ENCODE measurements around the gene WASF2.

DNA sequence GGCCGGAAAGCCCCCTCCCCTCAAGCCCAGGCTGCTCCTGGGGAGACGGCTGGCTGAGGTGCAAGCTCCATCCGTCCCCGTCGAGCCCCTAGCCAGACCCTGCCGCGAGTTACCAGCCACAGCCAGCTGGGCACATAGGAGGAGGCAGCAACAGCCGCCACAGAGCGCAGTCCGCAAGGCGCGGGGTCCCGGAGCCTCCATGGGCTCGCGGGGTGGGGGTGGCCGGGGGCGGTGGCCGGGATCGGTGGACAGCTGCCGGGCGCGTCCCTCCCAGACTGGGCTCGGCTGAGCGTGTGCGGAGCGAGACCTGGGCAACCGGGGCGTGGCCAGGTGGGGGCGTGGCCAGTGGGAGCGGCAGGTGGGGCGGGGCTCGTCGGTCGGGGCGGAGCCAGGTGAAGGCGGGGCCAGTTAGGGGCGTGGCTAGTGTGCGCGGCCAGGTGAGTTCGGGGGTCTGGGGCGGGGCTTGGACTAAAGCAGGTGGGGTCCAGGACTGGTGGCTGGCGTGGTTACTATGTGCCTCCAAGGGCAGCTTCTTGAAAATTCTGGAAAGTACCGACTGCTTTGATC is 106.8 kb downstream of the WASF2 start, which contains the start of gene CD164L2:
- TF ChIP-seq, protein P1, sequence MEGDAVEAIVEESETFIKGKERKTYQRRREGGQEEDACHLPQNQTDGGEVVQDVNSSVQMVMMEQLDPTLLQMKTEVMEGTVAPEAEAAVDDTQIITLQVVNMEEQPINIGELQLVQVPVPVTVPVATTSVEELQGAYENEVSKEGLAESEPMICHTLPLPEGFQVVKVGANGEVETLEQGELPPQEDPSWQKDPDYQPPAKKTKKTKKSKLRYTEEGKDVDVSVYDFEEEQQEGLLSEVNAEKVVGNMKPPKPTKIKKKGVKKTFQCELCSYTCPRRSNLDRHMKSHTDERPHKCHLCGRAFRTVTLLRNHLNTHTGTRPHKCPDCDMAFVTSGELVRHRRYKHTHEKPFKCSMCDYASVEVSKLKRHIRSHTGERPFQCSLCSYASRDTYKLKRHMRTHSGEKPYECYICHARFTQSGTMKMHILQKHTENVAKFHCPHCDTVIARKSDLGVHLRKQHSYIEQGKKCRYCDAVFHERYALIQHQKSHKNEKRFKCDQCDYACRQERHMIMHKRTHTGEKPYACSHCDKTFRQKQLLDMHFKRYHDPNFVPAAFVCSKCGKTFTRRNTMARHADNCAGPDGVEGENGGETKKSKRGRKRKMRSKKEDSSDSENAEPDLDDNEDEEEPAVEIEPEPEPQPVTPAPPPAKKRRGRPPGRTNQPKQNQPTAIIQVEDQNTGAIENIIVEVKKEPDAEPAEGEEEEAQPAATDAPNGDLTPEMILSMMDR (IDR thresholded peaks at IDR 0.05), result no peak
- TF ChIP-seq POLR2A (IDR thresholded peaks at IDR 0.05), result no peak

Data from vagina (tissue), 2 donors.